ENCODE measurements around the gene DNAJC4. TPM values are rescaled to one million over a fixed set of nuclear protein-coding genes. Genes with fewer than 3 reads are reported as not detected.
A peak's percentile ranks its signal among the peaks of the same experiment; 100 is the strongest.

Gene DNAJC4
- total RNA-seq, 2 experiments from 2014 or later: 22.5 to 26.2 TPM

DNA sequence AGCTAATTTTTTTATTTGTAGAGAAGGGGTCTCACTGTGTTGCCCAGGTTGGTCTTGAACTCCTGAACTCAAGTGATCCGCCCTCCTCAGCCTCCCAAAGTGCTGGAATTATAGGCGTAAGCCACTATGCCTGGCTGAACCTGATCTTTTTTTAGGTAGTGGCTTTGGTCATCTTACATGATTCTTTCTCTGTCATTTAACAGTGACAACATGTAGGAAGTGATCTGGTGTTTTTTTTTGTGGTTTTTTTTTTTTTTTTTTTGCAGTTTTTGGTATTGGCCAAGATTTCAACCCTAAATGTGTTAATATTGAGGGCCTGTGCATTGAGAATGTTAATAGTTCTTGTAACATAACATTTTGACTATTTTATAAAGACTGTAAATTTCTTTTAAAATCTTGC lies 31.8 kb upstream of the DNAJC4 start:
- H3K27ac Mint-ChIP-seq: no peak overlapping the region
- H3K27me3 Mint-ChIP-seq: no peaks in the 10 kb centered on the region
- H3K4me1 Mint-ChIP-seq (ENCODE audit: low read depth): peaks cover 11% of the 10 kb centered on the region
- ChIA-PET POLR2A (no interaction called here), CTCF (interaction anchor here (1.6 kb wide), 1 partner anchor 198 kb away, joined by 4 read pairs; no protein-coding TSS in a partner anchor)
- intact Hi-C loops (cut with micrococcal nuclease): no loop called here
- H3K9me3 Mint-ChIP-seq: no peaks in the 10 kb centered on the region
- peaks cover 72% of the 10 kb centered on the region for H3K36me3 Mint-ChIP-seq
- H3K4me3 Mint-ChIP-seq: no peak overlapping the region
- no peak for DNase-seq

DNA sequence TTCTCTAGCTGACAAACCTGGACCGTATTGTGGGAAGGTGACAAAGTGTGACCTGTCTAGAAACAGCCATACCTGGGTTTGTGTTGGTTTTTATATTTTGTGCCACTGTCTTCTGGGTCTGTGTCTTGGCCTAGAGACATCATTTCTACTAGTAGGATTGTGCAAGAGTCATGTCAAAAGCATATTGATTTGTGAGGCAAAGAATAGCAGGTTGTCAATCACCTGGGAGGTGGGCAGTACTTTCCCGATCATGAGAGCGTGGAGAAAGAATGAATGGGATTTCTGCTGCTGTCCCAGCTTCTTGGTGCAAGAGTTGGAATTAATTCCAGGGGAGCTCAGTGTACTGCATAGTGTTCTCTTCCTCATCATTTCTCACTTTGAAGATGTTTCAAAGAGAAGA lies 28.8 kb upstream of the DNAJC4 start:
- Mint-ChIP-seq H3K27ac (no peak overlapping the region), H3K36me3 (peaks cover 58% of the 10 kb centered on the region), H3K9me3 (no peaks in the 10 kb centered on the region), H3K4me1 (ENCODE audit: low read depth) (peaks cover 34% of the 10 kb centered on the region), H3K4me3 (no peak overlapping the region), H3K27me3 (no peaks in the 10 kb centered on the region)
- ChIA-PET CTCF (no interaction called here), POLR2A (interaction anchor here (0.7 kb wide), 1 partner anchor 21 kb away, joined by 4 read pairs; no protein-coding TSS in a partner anchor)
- DNase-seq: no peak
- intact Hi-C loops (cut with micrococcal nuclease): no loop called here

DNA sequence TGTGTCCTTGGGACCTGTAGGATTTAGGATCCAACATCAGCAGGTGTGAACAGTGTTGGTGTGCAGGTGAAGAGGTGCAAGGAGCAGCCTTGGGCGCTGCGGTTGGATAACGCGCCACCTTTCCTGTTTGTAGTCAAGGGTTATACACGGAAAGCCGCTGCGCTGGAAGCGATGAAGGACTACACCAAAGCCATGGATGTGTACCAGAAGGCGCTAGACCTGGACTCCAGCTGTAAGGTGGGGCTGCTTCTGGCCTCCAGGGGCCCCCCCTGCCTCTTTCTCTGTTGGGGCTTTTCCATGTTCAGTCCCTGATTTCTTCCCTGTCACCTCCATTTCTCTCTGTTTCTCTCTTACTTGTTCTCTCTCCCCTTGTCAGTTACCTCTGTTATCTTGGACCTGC lies 27.4 kb upstream of the DNAJC4 start:
- H3K36me3 Mint-ChIP-seq: peaks cover 58% of the 10 kb centered on the region
- POLR2A ChIA-PET: no interaction called here

DNA sequence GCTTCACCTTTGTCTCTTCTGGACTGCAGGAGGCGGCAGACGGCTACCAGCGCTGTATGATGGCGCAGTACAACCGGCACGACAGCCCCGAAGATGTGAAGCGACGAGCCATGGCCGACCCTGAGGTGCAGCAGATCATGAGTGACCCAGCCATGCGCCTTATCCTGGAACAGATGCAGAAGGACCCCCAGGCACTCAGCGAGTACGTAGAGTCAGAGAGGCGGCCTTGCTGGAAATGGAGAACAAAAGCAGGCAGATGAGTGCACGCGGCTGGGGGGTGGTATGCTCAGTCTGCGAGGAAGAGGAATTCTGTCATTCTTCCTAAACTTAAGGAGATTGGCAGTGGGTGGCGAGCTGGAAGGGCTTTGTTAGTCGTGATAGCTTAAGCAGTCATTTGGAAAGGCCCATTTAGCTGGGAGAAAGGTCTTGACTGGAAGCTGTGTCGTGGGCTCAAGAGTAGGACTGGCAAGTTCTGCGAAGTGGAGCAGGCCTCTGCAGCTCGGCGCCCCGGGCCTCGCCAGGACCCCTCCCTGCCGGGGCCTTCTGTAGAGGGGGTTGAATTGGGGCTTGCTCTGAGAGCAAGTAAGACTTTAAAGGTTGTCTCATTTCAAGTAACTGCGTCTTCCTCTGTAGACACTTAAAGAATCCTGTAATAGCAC lies 26.8 kb upstream of the DNAJC4 start:
- Mint-ChIP-seq H3K4me1 (ENCODE audit: low read depth) (peaks cover 36% of the 10 kb centered on the region), H3K27me3 (no peaks in the 10 kb centered on the region), H3K27ac (no peak overlapping the region), H3K9me3 (no peaks in the 10 kb centered on the region), H3K4me3 (no peak overlapping the region), H3K36me3 (peaks cover 59% of the 10 kb centered on the region)
- intact Hi-C loops (cut with micrococcal nuclease): loop anchor here (1.0 kb wide), 1 partner anchor 101 kb away; no protein-coding TSS in a partner anchor
- ChIA-PET CTCF (interaction anchor here (0.7 to 6.5 kb wide), 10 partner anchors 11 to 99 kb away, joined by 3 to 106 read pairs (median 7); partner anchors contain the start of genes CATSPERZ, ESRRA, NUDT22 and TRPT1), POLR2A (interaction anchor here (0.6 to 5.5 kb wide), 6 partner anchors 17 to 101 kb away, joined by 4 to 111 read pairs (median 8); partner anchors contain the start of genes BAD, ESRRA, NUDT22 and STIP1)
- DNase-seq: no peak

More for the DNA sequence above, 27.4 kb upstream of the DNAJC4 start:
- intact Hi-C loops (cut with micrococcal nuclease): no loop called here
- CTCF ChIA-PET: interaction anchor here (6.5 kb wide), 1 partner anchor 100 kb away, joined by 106 read pairs; the partner anchor contains the start of genes CATSPERZ and ESRRA
- DNase-seq: no peak
- Mint-ChIP-seq H3K4me3 (no peak overlapping the region), H3K27ac (no peak overlapping the region), H3K9me3 (no peaks in the 10 kb centered on the region), H3K4me1 (ENCODE audit: low read depth) (peaks cover 34% of the 10 kb centered on the region), H3K27me3 (no peaks in the 10 kb centered on the region)

DNA sequence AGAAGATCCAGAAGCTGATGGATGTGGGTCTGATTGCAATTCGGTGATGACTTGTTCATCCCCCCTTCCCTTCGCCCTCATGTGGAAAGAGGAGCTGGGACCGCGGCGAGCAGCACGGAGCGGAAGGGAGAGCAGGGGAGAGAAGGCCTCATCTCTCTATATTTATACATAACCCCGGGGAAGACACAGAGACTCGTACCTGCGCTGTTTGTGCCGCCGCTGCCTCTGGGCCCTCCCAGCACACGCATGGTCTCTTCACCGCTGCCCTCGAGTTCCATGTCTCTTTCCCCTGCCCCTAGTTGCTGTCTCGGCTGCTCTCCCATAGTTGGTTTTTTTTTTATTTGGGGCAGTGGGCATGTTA lies 26.3 kb upstream of the DNAJC4 start:
- ChIA-PET POLR2A (interaction anchor here (0.6 to 5.5 kb wide), 13 partner anchors 13 to 101 kb away, joined by 3 to 111 read pairs (median 4); partner anchors contain the start of genes BAD, ESRRA, FKBP2 and MACROD1), CTCF (interaction anchor here (0.6 to 6.5 kb wide), 23 partner anchors 8 to 179 kb away, joined by 3 to 106 read pairs (median 4); partner anchors contain the start of genes CATSPERZ, ESRRA, FKBP2 and NUDT22)
- DNase-seq: no peak
- Mint-ChIP-seq H3K4me3 (no peak overlapping the region), H3K27me3 (no peaks in the 10 kb centered on the region), H3K4me1 (ENCODE audit: low read depth) (peaks cover 41% of the 10 kb centered on the region), H3K9me3 (no peaks in the 10 kb centered on the region), H3K36me3 (peaks cover 63% of the 10 kb centered on the region), H3K27ac (no peak overlapping the region)
- intact Hi-C loops (cut with micrococcal nuclease): loop anchor here (1.0 kb wide), 1 partner anchor 100 kb away; no protein-coding TSS in a partner anchor

DNA sequence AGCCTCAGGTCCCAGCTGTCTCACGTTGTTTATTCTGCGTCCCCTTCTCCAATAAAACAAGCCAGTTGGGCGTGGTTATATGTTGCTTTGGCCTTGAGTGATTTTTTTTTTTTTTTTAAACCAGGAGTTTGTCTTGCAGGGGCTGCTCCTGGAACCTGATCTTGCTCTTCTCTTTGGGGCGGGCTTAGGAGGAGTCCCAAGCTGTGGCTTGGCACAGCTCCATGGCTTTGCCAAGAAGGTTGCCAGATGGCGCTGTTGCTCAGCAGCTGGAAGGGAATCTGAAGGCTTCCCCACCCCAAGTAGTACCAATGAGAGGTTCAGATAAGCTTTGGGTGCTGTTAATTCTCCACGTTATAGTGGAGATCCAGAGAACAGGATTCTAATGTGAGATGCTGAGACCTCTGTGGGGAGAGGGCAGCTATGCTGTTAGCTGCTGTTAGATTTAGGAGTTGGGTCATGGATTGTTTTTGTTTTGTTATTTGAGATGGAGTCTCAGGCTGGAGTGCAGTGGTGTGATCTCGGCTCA lies 25.8 kb upstream of the DNAJC4 start:
- peaks cover 44% of the 10 kb centered on the region for H3K4me1 Mint-ChIP-seq (ENCODE audit: low read depth)
- POLR2A ChIA-PET: interaction anchor here (0.6 to 5.5 kb wide), 14 partner anchors 13 to 113 kb away, joined by 3 to 111 read pairs (median 4); partner anchors contain the start of genes BAD, ESRRA, FKBP2 and MACROD1

DNA sequence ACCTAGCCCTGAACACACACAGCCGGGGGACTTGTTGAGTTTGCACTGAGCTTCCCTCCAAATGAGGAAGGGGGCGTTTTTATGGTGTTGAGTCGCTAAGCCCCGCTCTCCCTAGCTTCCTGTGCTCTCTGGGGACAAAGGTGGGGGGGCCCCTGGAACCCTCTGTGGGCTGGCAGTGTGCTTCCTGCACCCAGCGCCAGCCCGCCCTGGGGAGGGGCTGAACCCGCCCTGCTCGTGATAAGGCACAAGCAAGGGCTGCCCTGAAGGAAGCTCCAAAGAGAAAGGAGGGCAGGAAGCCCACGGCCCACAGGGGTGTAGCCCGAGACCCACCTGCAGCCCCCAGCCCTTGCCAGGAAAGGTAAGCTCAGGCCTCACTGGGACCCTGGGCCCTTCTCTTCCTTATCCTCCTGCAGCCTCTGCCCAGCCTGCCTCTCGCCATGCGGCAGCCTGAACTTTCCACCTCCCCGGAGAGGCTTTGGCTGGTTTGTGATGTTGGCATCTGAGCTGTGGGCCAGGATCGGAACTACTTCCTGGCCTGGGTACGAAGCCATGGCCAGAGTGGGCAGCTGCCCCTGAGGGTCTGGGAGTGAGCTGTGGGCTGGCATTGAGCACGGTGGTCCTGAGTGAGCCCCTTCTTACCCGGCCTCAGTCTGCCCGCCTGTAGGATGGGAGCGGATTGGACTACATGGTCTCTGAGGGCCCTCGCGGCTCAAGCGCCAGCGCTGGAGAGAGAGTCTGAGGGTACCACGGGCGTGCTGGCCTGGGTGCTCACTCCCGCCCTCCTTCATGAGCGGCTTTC lies 23.7 kb upstream of the DNAJC4 start, which contains the start of gene FERMT3:
Gene FERMT3 (plus strand): TSS at position 265 of the 799 bp plus-strand sequence. CDS start 644 bp downstream, outside the sequence.
- Mint-ChIP-seq H3K9me3 (no peaks in the 10 kb centered on the region), H3K27ac (peak within 1 kb of the TSS; percentile 99), H3K4me1 (ENCODE audit: low read depth) (peaks cover 48% of the 10 kb centered on the region), H3K27me3 (no peaks in the 10 kb centered on the region), H3K36me3 (peaks cover 59% of the 10 kb centered on the region), H3K4me3 (peak within 1 kb of the TSS; percentile 96)
- ChIA-PET POLR2A (interaction anchor here (0.6 to 5.5 kb wide), 20 partner anchors 8 to 763 kb away, joined by 3 to 111 read pairs (median 8); partner anchors contain the start of genes ESRRA, NUDT22, PRDX5 and STIP1), CTCF (interaction anchor here (0.7 to 6.5 kb wide), 11 partner anchors 10 to 125 kb away, joined by 3 to 106 read pairs (median 7); partner anchors contain the start of genes BAD, CATSPERZ, ESRRA and NUDT22)
- peak; percentile 88 for DNase-seq
- intact Hi-C loops (cut with micrococcal nuclease): loop anchor here (1.0 kb wide), 6 partner anchors 19 to 99 kb away; partner anchors contain the start of genes DNAJC4, ESRRA, NUDT22 and TRPT1

More for the DNA sequence above, 25.8 kb upstream of the DNAJC4 start:
- peak; percentile 88 for DNase-seq
- Mint-ChIP-seq H3K27me3 (no peaks in the 10 kb centered on the region), H3K4me3 (peak overlapping the region; percentile 64), H3K36me3 (peaks cover 66% of the 10 kb centered on the region), H3K27ac (peak overlapping the region; percentile 87), H3K9me3 (no peaks in the 10 kb centered on the region)
- intact Hi-C loops (cut with micrococcal nuclease): loop anchor here (1.0 kb wide), 1 partner anchor 100 kb away; no protein-coding TSS in a partner anchor
- CTCF ChIA-PET: interaction anchor here (0.6 to 6.5 kb wide), 24 partner anchors 9 to 179 kb away, joined by 3 to 106 read pairs (median 4); partner anchors contain the start of genes CATSPERZ, ESRRA, FKBP2 and NUDT22

DNA sequence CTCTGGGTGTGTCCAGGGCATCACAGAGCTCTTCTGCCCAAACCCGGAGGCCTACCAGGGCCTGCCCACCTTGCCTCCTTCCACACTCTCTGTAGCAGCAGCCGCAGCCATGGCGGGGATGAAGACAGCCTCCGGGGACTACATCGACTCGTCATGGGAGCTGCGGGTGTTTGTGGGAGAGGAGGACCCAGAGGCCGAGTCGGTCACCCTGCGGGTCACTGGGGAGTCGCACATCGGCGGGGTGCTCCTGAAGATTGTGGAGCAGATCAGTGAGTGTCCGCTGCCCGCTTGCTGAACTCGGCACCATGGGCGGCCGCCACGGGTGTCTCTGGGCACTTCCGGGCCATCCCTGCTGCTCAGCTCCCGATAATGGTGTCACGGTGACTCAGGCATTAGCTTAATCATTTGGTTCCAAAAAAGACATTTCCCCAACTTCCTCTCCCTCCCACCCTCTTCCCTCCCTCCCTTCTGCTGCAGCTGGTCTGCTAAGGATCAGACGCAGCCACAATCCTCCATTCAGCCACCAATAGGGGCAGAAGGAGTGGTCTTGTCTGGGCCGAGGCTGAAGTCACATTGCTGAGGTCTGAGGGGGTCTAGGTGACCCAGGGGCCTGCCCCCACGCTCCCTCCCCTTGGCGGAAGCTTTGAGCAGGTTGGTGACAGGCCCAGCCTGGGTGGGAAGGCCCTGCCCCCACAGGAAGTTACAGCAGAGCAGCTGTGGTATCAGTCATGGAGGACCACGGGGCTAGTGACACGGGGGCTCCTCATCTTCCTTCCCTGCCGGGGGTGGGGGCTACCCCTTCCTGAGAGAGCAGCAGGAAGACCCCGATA lies 22.9 kb upstream of the DNAJC4 start:
- no peaks in the 10 kb centered on the region for H3K27me3 Mint-ChIP-seq
- peaks cover 52% of the 10 kb centered on the region for H3K4me1 Mint-ChIP-seq (ENCODE audit: low read depth)

DNA sequence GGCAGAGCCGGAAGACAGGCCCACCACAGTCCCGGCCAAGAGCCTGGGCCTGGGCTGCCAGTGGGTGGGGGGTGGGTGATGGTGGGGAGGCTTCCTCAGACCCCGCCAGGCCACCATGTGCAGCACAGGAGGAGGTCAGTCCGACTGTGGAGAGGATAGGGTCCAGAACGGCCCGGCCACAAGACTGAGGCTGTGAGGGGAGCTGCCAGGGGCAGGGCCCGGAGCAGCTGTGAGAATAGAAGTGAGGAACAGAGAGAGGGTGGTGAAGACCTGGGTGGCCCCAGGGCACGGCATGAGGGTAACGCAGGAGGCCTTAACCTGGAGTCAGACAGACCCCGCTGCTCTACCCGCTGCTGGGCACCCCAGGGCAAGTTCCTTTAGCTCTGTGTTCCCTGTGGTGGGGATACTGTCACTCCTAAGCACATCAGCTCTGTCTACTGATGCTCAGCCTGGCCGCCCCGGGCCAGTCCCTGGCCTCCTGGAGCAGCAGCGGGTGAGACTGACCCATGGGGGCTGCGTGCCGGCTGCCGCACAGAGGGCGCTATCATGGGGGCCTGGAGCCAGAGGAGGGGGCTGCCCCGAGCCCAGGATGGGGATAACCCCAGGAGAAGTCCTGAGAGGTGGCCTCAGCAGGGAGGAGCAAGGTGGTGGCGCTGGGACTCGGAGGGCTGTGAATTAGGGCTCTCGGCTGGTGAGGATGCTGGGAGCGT lies 22.1 kb upstream of the DNAJC4 start:
- H3K4me1 Mint-ChIP-seq (ENCODE audit: low read depth): peaks cover 50% of the 10 kb centered on the region
- peak overlapping the region; percentile 99 for H3K27ac Mint-ChIP-seq
- peaks cover 54% of the 10 kb centered on the region for H3K36me3 Mint-ChIP-seq
- no peaks in the 10 kb centered on the region for H3K9me3 Mint-ChIP-seq
- POLR2A ChIA-PET: interaction anchor here (1.0 to 5.5 kb wide), 13 partner anchors 17 to 125 kb away, joined by 3 to 111 read pairs (median 13); partner anchors contain the start of genes ESRRA, FKBP2, NUDT22 and PRDX5
- CTCF ChIA-PET: interaction anchor here (0.6 to 6.5 kb wide), 11 partner anchors 17 to 1454 kb away, joined by 3 to 106 read pairs (median 7); partner anchors contain the start of genes CATSPERZ, ESRRA, NUDT22 and PPP1R14B
- peak overlapping the region; percentile 96 for H3K4me3 Mint-ChIP-seq
- no peak for DNase-seq
- no peaks in the 10 kb centered on the region for H3K27me3 Mint-ChIP-seq
- intact Hi-C loops (cut with micrococcal nuclease): no loop called here

More for the DNA sequence above, 22.9 kb upstream of the DNAJC4 start:
- peak; percentile 93 for DNase-seq
- Mint-ChIP-seq H3K36me3 (peaks cover 59% of the 10 kb centered on the region), H3K27ac (peak overlapping the region; percentile 99), H3K9me3 (no peaks in the 10 kb centered on the region), H3K4me3 (peak overlapping the region; percentile 96)
- POLR2A ChIA-PET: interaction anchor here (0.6 to 5.5 kb wide), 16 partner anchors 7 to 565 kb away, joined by 3 to 111 read pairs (median 11); partner anchors contain the start of genes ESRRA, FKBP2, NUDT22 and PRDX5
- CTCF ChIA-PET: interaction anchor here (1.2 to 6.5 kb wide), 9 partner anchors 18 to 110 kb away, joined by 3 to 106 read pairs (median 12); partner anchors contain the start of genes CATSPERZ, ESRRA, NUDT22 and PPP1R14B
- intact Hi-C loops (cut with micrococcal nuclease): loop anchor here (1.0 kb wide), 6 partner anchors 19 to 98 kb away; partner anchors contain the start of genes DNAJC4, ESRRA, NUDT22 and TRPT1
